CD4-positive, alpha-beta memory T cell (primary cell): ENCODE measurements around the gene CACHD1. TPM values are rescaled to one million over a fixed set of nuclear protein-coding genes. Genes with fewer than 3 reads are reported as not detected.

Experiments used
- CTCF ChIA-PET: fragments of 350-600 bp; sonication (Branson Sonifier 250); formaldehyde crosslinking; loops from one replicate; lab custom pipeline; 2021; ENCODE audit warnings: inconsistent platforms; ENCODE audit not compliant: partially characterized antibody; lab: Charles Lee
- POLR2A ChIA-PET: fragments of 350-600 bp; sonication (Branson Sonifier 250); formaldehyde crosslinking; loops from one replicate; lab custom pipeline; 2021; ENCODE audit not compliant: partially characterized antibody; lab: Charles Lee
- DNase-seq, 5 donors: peaks; one replicate each; pipeline versions ENCODE4 v3.0.0 to v3.0.0-alpha.2; 2020 to 2022; ENCODE audit warnings: mixed read lengths in 1 of 5
- H3K27ac ChIP-seq: one replicate; pipeline ENCODE4 v1.7.0; 2013; ENCODE audit warnings: low read depth, low read length
- H3K27me3 ChIP-seq: 2 replicates; pipeline ENCODE4 v1.7.0; 2013; ENCODE audit warnings: mild to moderate bottlenecking, low read length, moderate library complexity; ENCODE audit not compliant: insufficient read depth
- H3K36me3 ChIP-seq: 2 replicates; pipeline ENCODE4 v1.7.0; 2013; ENCODE audit warnings: mild to moderate bottlenecking, low read length, moderate library complexity; ENCODE audit not compliant: insufficient read depth
- H3K4me1 ChIP-seq: 2 replicates; pipeline ENCODE4 v1.7.0; 2013; ENCODE audit warnings: mild to moderate bottlenecking, low read length, moderate library complexity; ENCODE audit not compliant: insufficient read depth
- H3K4me3 ChIP-seq, 2 donors: one replicate each; pipeline ENCODE4 v1.7.0; 2013; ENCODE audit warnings: low read length in 2 of 2, mild to moderate bottlenecking in 1 of 2
- H3K9me3 ChIP-seq, 2 donors: one replicate each; pipeline ENCODE4 v1.7.0; 2013; ENCODE audit warnings: low read length in 2 of 2, control low read depth in 1 of 2; ENCODE audit not compliant: control insufficient read depth in 1 of 2
- H3K27ac Mint-ChIP-seq, 7 donors: one replicate each; pipeline ENCODE4 v1.8.0; 2020 to 2021; ENCODE audit warnings: mixed read lengths in 7 of 7, mild to moderate bottlenecking in 6 of 7, inconsistent platforms in 3 of 7, moderate library complexity in 3 of 7
- H3K27me3 Mint-ChIP-seq, 2 donors: one replicate each; pipeline ENCODE4 v1.8.0; 2020 to 2021; ENCODE audit warnings: mixed read lengths in 2 of 2
- H3K36me3 Mint-ChIP-seq, 2 donors: one replicate each; pipeline ENCODE4 v1.8.0; 2020 to 2021; ENCODE audit warnings: mixed read lengths in 2 of 2, inconsistent platforms in 1 of 2, mild to moderate bottlenecking in 1 of 2
- H3K4me1 Mint-ChIP-seq, 4 donors: one replicate each; pipeline ENCODE4 v1.8.0; 2020 to 2021; ENCODE audit warnings: mixed read lengths in 4 of 4, mild to moderate bottlenecking in 1 of 4
- H3K4me3 Mint-ChIP-seq, 8 donors: one replicate each; pipeline ENCODE4 v1.8.0; 2020 to 2021; ENCODE audit warnings: mixed read lengths in 8 of 8, mild to moderate bottlenecking in 7 of 8, moderate library complexity in 6 of 8, inconsistent platforms in 3 of 8
- H3K9me3 Mint-ChIP-seq, 8 donors: one replicate each; pipeline ENCODE4 v1.8.0; 2020 to 2021; ENCODE audit warnings: mixed read lengths in 8 of 8, mild to moderate bottlenecking in 5 of 8, inconsistent platforms in 3 of 8, moderate library complexity in 1 of 8
- intact Hi-C: fragments of 100-400 bp; cut with micrococcal nuclease; formaldehyde crosslinking; loops from one replicate; pipeline ENCODE4 v1.15.1; 2023
- polyA plus RNA-seq, 2 donors: library from polyadenylated mRNA; unstranded; fragments of 300-500 nt; fragmentation: Illumina TruSeq; gene quantifications; one replicate each; pipeline ENCODE4 v1.2.3, GENCODE V29; 2021
- total RNA-seq, 2 experiments: library from RNA; stranded (reverse); gene quantifications; one replicate each; pipeline ENCODE4 v1.2.3, GENCODE V29; 2021

Gene CACHD1
- total and polyA plus RNA-seq, 4 experiments from 2014 or later = 0.11 to 0.17 TPM; not detected in 2

DNA sequence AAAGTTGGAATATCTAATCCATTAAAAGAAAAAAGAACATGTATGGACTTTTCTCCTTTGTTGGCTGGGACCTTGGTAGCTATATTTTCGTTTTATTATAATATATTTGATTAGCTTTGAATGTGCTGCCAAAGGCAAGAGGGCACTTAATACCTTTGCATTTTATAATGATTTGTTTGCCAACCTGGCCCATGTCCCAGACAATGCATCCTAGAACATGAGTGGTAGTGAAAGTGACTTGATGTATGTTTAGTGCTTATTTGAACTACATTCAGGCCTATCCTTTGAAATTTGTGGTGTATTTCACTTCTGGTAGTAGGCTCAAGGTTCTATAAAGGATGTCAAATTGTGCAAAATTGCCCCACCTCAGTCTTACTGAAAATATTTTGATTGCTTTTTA is 25.9 kb downstream of the CACHD1 start:
- DNase-seq = no peak
- H3K27me3 ChIP-seq = no peaks in the 10 kb centered on the region
- no peaks in the 10 kb centered on the region for H3K36me3 ChIP-seq
- ChIA-PET CTCF (no interaction called here), POLR2A (no interaction called here)
- Mint-ChIP-seq H3K4me3 (no peak overlapping the region), H3K36me3 (no peaks in the 10 kb centered on the region), H3K4me1 (no peaks in the 10 kb centered on the region), H3K9me3 (peaks cover 0 to 4% (median 0%) of the 10 kb centered on the region in 8 donors), H3K27me3 (peaks cover 6 to 31% of the 10 kb centered on the region in 2 donors), H3K27ac (no peak overlapping the region)
- H3K27ac ChIP-seq = no peak overlapping the region
- H3K9me3 ChIP-seq = no peaks in the 10 kb centered on the region
- H3K4me1 ChIP-seq = no peaks in the 10 kb centered on the region
- H3K4me3 ChIP-seq = no peak overlapping the region
- intact Hi-C loops = no loop called here

- H3K27me3 Mint-ChIP-seq = peaks cover 9 to 34% of the 10 kb centered on the region in 2 donors
- H3K4me3 Mint-ChIP-seq = no peak overlapping the region
- peaks cover 0 to 4% (median 0%) of the 10 kb centered on the region in 8 donors for H3K9me3 Mint-ChIP-seq
- POLR2A ChIA-PET = no interaction called here
- H3K4me1 Mint-ChIP-seq = no peaks in the 10 kb centered on the region
- H3K27me3 ChIP-seq = no peaks in the 10 kb centered on the region
- H3K27ac Mint-ChIP-seq = no peak overlapping the region
- no peak for DNase-seq
- no peaks in the 10 kb centered on the region for H3K36me3 ChIP-seq
- no peaks in the 10 kb centered on the region for H3K4me1 ChIP-seq
- CTCF ChIA-PET = no interaction called here
- H3K36me3 Mint-ChIP-seq = no peaks in the 10 kb centered on the region
- no peak overlapping the region for H3K27ac ChIP-seq
- H3K9me3 ChIP-seq = no peaks in the 10 kb centered on the region
- intact Hi-C loops = no loop called here
- H3K4me3 ChIP-seq = no peak overlapping the region
These were observed 26.7 kb downstream of the CACHD1 start for GRCh38 chr1:64496606-64497005.

GRCh38 chr1:64497088-64497883 is 27.4 kb downstream of the CACHD1 start:
- H3K36me3 ChIP-seq = no peaks in the 10 kb centered on the region
- no peak for DNase-seq
- Mint-ChIP-seq H3K4me1 (no peaks in the 10 kb centered on the region), H3K36me3 (no peaks in the 10 kb centered on the region), H3K27ac (no peak overlapping the region), H3K9me3 (peaks cover 0 to 4% (median 0%) of the 10 kb centered on the region in 8 donors), H3K4me3 (no peak overlapping the region), H3K27me3 (peaks cover 11 to 34% of the 10 kb centered on the region in 2 donors)
- no peaks in the 10 kb centered on the region for H3K9me3 ChIP-seq
- intact Hi-C loops = no loop called here
- H3K4me1 ChIP-seq = no peaks in the 10 kb centered on the region
- no peak overlapping the region for H3K27ac ChIP-seq
- ChIA-PET POLR2A (no interaction called here), CTCF (no interaction called here)
- H3K4me3 ChIP-seq = no peak overlapping the region
- H3K27me3 ChIP-seq = no peaks in the 10 kb centered on the region

GRCh38 chr1:64498325-64498724 is 28.4 kb downstream of the CACHD1 start:
- no peak overlapping the region for H3K27ac Mint-ChIP-seq
- intact Hi-C loops = no loop called here
- ChIA-PET CTCF (no interaction called here), POLR2A (no interaction called here)
- H3K4me3 Mint-ChIP-seq = no peak overlapping the region
- no peaks in the 10 kb centered on the region for H3K36me3 Mint-ChIP-seq
- Histone ChIP-seq H3K27ac (no peak overlapping the region), H3K27me3 (no peaks in the 10 kb centered on the region), H3K9me3 (no peaks in the 10 kb centered on the region), H3K4me1 (no peaks in the 10 kb centered on the region), H3K36me3 (no peaks in the 10 kb centered on the region), H3K4me3 (no peak overlapping the region)
- no peak for DNase-seq
- H3K27me3 Mint-ChIP-seq = peaks cover 13 to 34% of the 10 kb centered on the region in 2 donors
- H3K9me3 Mint-ChIP-seq = peaks cover 0 to 4% (median 0%) of the 10 kb centered on the region in 8 donors
- no peaks in the 10 kb centered on the region for H3K4me1 Mint-ChIP-seq

- no peaks in the 10 kb centered on the region for H3K9me3 ChIP-seq
- DNase-seq = no peak
- H3K27ac Mint-ChIP-seq = no peak overlapping the region
- CTCF ChIA-PET = interaction anchor here (1.0 kb wide), 1 partner anchor 14 kb away, joined by 3 read pairs; no protein-coding TSS in a partner anchor
- H3K4me3 Mint-ChIP-seq = no peak overlapping the region
- H3K4me3 ChIP-seq = no peak overlapping the region
- H3K27ac ChIP-seq = no peak overlapping the region
- H3K36me3 Mint-ChIP-seq = no peaks in the 10 kb centered on the region
- no peaks in the 10 kb centered on the region for H3K4me1 Mint-ChIP-seq
- H3K27me3 ChIP-seq = no peaks in the 10 kb centered on the region
- peaks cover 17 to 36% of the 10 kb centered on the region in 2 donors for H3K27me3 Mint-ChIP-seq
- intact Hi-C loops = no loop called here
- POLR2A ChIA-PET = no interaction called here
- peaks cover 0 to 4% (median 0%) of the 10 kb centered on the region in 8 donors for H3K9me3 Mint-ChIP-seq
- H3K36me3 ChIP-seq = no peaks in the 10 kb centered on the region
- H3K4me1 ChIP-seq = no peaks in the 10 kb centered on the region
These were observed 29.1 kb downstream of the CACHD1 start for GRCh38 chr1:64499011-64499410.

DNA sequence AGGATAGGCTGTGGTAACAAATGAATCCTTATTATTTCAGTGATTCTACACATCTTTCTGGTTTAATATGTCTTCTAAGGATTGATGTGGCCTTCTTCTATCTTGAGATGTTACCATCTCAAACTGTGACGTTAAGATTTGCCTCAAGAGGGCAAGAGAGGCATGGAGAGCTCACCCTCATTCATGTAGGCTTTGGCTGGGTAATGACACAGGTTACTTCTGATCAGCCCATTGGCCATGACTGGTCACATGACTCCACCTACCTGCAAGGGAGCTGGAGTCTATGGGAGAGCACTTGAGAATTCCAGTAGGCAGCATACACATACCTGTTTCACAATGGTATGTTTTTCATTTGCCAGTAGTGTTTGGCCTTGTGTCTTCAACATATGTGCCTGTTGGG is 30.0 kb downstream of the CACHD1 start:
- H3K36me3 Mint-ChIP-seq = no peaks in the 10 kb centered on the region
- no peak overlapping the region for H3K4me3 Mint-ChIP-seq
- Histone ChIP-seq H3K36me3 (no peaks in the 10 kb centered on the region), H3K4me3 (no peak overlapping the region), H3K9me3 (no peaks in the 10 kb centered on the region), H3K27me3 (no peaks in the 10 kb centered on the region), H3K27ac (no peak overlapping the region), H3K4me1 (peaks cover 5% of the 10 kb centered on the region)
- peaks cover 14 to 37% of the 10 kb centered on the region in 2 donors for H3K27me3 Mint-ChIP-seq
- CTCF ChIA-PET = interaction anchor here (1.0 kb wide), 1 partner anchor 14 kb away, joined by 3 read pairs; no protein-coding TSS in a partner anchor
- no peak for DNase-seq
- peaks cover 0 to 4% (median 0%) of the 10 kb centered on the region in 8 donors for H3K9me3 Mint-ChIP-seq
- intact Hi-C loops = no loop called here
- POLR2A ChIA-PET = no interaction called here
- peaks cover under 1 to 5% (median 4%) of the 10 kb centered on the region in 4 donors for H3K4me1 Mint-ChIP-seq
- no peak overlapping the region for H3K27ac Mint-ChIP-seq

DNA sequence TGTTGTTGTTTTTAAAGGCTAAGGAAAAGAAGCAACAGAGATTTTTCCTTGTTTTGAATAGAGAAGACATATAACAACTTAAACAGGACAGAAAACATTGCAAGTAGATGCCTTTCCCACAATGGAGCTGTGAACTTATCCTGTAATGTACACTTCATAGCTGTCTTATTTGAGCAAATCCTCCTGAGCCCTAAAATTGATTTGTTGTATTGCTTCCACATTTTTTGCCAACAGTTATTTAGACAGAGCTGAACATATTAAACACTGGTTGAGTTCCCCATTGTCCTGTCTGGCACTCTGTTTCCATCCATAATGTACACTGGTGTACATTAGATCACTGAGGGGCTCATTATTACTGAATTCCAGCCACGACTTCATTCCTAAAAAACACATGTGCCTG is 32.2 kb downstream of the CACHD1 start:
- no peak overlapping the region for H3K27ac ChIP-seq
- Mint-ChIP-seq H3K36me3 (no peaks in the 10 kb centered on the region), H3K4me1 (peaks cover 8 to 16% (median 12%) of the 10 kb centered on the region in 4 donors), H3K9me3 (peaks cover 0 to 4% (median 0%) of the 10 kb centered on the region in 8 donors), H3K27ac (no peak overlapping the region), H3K27me3 (peaks cover 14 to 39% of the 10 kb centered on the region in 2 donors), H3K4me3 (no peak overlapping the region)
- H3K4me1 ChIP-seq = peaks cover 7% of the 10 kb centered on the region
- no peak overlapping the region for H3K4me3 ChIP-seq
- no peak for DNase-seq
- H3K27me3 ChIP-seq = no peaks in the 10 kb centered on the region
- ChIA-PET CTCF (no interaction called here), POLR2A (no interaction called here)
- intact Hi-C loops = no loop called here
- no peaks in the 10 kb centered on the region for H3K36me3 ChIP-seq
- H3K9me3 ChIP-seq = no peaks in the 10 kb centered on the region
